Measurements from ENCODE around the gene OR52I2.

DNA sequence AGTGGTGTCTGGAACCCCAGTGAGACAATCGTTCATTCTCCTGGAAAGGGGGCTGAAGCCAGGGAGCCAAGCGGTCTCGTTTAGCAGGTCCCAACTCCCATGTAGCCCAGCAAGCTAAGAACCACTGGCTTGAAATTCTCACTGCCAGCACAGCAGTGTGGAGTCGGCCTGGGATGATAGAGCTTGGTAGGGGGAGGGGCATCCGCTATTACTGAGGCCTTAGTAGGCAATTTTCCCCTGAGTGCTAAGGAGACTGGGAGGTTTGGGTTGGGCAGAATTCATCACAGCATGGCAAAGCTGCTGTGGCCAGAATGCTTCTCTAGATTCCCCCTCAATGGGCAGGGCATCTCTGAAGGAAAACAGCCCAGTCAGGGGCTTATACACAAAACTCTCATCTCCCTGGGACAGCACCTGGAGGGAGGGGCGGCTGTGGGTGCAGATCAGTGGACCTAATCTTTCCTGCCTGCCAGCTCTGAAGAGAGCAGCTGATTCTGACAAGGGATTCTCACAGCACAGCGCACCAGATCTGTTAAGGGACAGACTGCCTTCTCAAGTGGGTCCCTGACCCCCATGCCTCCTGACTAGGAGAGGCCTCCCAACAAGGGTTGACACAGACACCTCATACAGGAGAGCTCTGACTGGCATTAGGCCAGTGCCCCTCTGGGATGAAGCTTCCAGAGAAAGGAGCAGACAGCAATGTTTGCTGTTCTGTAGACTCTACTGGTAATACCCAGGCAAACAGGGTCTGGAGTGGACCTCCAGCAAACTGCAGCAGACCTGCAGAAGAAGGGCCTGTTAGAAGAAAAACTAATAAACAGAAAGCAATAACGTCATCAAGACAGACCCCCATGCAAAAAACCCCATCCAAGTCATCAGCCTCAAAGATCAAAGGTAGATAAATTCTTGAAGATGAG lies 21.8 kb upstream of the OR52I2 start:
- TF ChIP-seq, protein P1, sequence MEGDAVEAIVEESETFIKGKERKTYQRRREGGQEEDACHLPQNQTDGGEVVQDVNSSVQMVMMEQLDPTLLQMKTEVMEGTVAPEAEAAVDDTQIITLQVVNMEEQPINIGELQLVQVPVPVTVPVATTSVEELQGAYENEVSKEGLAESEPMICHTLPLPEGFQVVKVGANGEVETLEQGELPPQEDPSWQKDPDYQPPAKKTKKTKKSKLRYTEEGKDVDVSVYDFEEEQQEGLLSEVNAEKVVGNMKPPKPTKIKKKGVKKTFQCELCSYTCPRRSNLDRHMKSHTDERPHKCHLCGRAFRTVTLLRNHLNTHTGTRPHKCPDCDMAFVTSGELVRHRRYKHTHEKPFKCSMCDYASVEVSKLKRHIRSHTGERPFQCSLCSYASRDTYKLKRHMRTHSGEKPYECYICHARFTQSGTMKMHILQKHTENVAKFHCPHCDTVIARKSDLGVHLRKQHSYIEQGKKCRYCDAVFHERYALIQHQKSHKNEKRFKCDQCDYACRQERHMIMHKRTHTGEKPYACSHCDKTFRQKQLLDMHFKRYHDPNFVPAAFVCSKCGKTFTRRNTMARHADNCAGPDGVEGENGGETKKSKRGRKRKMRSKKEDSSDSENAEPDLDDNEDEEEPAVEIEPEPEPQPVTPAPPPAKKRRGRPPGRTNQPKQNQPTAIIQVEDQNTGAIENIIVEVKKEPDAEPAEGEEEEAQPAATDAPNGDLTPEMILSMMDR (IDR thresholded peaks at IDR 0.05), result no peak
- no peak for TF ChIP-seq ZFX (IDR thresholded peaks at IDR 0.05; ENCODE audit: borderline replicate concordance)
